Liver (tissue), 3 donors: Measurements from ENCODE around the gene WDR20.

ENCODE experiments used
- EGR1 ChIP-seq, 2 donors: IDR thresholded peaks; 2 replicates each; pipeline ENCODE4 v1.6.1; 2016 to 2018; ENCODE audit warnings: antibody characterized with exemption in 2 of 2, low read depth in 2 of 2
- TF ChIP-seq, protein P1 (sequence below): IDR thresholded peaks from 2 replicates; pipeline ENCODE4 v1.6.1; 2016; ENCODE audit warnings: antibody characterized with exemption
- TF ChIP-seq, protein P2 (sequence below): fragments of 150-350 bp; IDR thresholded peaks from 2 replicates; pipeline ENCODE4 v1.5.1; 2017; ENCODE audit warnings: improper control_type of control experiment, low read depth, low read length; ENCODE audit not compliant: missing input control
- TF ChIP-seq, protein P3 (sequence below): IDR thresholded peaks from 2 replicates; pipeline ENCODE4 v1.6.1; 2016; ENCODE audit warnings: antibody characterized with exemption, mild to moderate bottlenecking
- donor health status: healthy.
- donor health status: healthy.

DNA sequence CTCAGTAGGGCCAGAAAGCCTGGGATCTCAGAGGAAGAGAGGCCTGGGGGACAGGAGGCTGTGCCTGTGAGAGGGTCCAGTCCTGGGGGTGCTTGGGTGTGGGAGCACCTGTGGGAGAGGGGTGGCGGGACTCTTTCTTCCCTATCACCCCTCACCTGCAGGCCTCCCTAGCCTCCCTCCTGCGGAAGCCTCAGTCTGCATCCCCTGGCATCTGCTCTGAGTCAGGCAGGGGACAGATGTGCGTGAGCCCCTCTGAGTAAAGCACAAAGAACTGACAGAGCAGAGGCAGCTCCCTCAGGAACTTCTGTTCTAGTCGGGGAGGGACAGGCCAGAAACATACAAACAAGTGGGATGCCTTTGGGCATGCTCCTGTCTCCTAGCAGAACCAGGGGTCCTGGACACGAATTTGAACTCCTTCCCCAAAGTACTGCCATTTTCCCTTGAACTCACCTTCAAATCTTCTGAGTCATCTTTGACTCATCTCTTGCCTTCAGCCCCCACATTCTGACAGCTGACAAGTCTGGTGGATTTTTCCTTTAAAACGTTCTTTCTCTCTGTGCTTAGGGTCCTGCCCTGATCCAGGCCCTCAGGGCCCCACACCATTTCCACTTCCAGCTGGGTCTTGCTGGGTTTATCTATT lies 44.3 kb upstream of the WDR20 start:
- TF ChIP-seq, protein P1, sequence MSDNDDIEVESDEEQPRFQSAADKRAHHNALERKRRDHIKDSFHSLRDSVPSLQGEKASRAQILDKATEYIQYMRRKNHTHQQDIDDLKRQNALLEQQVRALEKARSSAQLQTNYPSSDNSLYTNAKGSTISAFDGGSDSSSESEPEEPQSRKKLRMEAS: no peak
- TF ChIP-seq, protein P2, sequence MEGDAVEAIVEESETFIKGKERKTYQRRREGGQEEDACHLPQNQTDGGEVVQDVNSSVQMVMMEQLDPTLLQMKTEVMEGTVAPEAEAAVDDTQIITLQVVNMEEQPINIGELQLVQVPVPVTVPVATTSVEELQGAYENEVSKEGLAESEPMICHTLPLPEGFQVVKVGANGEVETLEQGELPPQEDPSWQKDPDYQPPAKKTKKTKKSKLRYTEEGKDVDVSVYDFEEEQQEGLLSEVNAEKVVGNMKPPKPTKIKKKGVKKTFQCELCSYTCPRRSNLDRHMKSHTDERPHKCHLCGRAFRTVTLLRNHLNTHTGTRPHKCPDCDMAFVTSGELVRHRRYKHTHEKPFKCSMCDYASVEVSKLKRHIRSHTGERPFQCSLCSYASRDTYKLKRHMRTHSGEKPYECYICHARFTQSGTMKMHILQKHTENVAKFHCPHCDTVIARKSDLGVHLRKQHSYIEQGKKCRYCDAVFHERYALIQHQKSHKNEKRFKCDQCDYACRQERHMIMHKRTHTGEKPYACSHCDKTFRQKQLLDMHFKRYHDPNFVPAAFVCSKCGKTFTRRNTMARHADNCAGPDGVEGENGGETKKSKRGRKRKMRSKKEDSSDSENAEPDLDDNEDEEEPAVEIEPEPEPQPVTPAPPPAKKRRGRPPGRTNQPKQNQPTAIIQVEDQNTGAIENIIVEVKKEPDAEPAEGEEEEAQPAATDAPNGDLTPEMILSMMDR: no peak
- no peak for TF ChIP-seq EGR1 (IDR thresholded peaks at IDR 0.05; ENCODE audit: low read depth in 2 of 2)
- TF ChIP-seq, protein P3, sequence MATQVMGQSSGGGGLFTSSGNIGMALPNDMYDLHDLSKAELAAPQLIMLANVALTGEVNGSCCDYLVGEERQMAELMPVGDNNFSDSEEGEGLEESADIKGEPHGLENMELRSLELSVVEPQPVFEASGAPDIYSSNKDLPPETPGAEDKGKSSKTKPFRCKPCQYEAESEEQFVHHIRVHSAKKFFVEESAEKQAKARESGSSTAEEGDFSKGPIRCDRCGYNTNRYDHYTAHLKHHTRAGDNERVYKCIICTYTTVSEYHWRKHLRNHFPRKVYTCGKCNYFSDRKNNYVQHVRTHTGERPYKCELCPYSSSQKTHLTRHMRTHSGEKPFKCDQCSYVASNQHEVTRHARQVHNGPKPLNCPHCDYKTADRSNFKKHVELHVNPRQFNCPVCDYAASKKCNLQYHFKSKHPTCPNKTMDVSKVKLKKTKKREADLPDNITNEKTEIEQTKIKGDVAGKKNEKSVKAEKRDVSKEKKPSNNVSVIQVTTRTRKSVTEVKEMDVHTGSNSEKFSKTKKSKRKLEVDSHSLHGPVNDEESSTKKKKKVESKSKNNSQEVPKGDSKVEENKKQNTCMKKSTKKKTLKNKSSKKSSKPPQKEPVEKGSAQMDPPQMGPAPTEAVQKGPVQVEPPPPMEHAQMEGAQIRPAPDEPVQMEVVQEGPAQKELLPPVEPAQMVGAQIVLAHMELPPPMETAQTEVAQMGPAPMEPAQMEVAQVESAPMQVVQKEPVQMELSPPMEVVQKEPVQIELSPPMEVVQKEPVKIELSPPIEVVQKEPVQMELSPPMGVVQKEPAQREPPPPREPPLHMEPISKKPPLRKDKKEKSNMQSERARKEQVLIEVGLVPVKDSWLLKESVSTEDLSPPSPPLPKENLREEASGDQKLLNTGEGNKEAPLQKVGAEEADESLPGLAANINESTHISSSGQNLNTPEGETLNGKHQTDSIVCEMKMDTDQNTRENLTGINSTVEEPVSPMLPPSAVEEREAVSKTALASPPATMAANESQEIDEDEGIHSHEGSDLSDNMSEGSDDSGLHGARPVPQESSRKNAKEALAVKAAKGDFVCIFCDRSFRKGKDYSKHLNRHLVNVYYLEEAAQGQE: no peak
